ENCODE results near the gene ATXN3. TPM values are rescaled to one million over a fixed set of nuclear protein-coding genes. Genes with fewer than 3 reads are reported as not detected.

The ATXN3 gene
- total and polyA plus RNA-seq, 8 donors, result 8.0 to 34.0 (median 13.0) TPM

Other genes with a start within 250 kb of the ATXN3 start
- 100 to 1,000 TPM in 5 of 6 donors, 10 to 100 TPM in 1; 96.5 to 215 (median 119) TPM for gene TC2N, start 239.0 kb downstream of the ATXN3 start, total RNA-seq
- 10 to 100 TPM; 23.9 to 45.4 TPM for gene TC2N, start 239.0 kb downstream of the ATXN3 start, polyA plus RNA-seq
- gene FBLN5, start 158.9 kb downstream of the ATXN3 start, total RNA-seq, result 10 to 100 TPM; 11.5 to 34.3 (median 23.3) TPM
- gene FBLN5, start 158.9 kb downstream of the ATXN3 start, polyA plus RNA-seq, result 10 to 100 TPM; 21.4 to 22.5 TPM
- gene TRIP11, start 66.5 kb downstream of the ATXN3 start, total RNA-seq, result 10 to 100 TPM; 36.1 to 58.7 (median 47.1) TPM
- gene TRIP11, start 66.5 kb downstream of the ATXN3 start, polyA plus RNA-seq, result 1 to 10 TPM; 4.2 to 6.9 TPM
- 10 to 100 TPM; 26.1 to 53.6 (median 41.8) TPM for gene NDUFB1, start 15.1 kb upstream of the ATXN3 start, total RNA-seq
- gene NDUFB1, start 15.1 kb upstream of the ATXN3 start, polyA plus RNA-seq, result 100 to 1,000 TPM; 405 to 447 TPM
- 10 to 100 TPM; 13.6 to 30.0 (median 25.8) TPM for gene CPSF2, start 15.4 kb upstream of the ATXN3 start, total RNA-seq
- gene CPSF2, start 15.4 kb upstream of the ATXN3 start, polyA plus RNA-seq, result 1 to 10 TPM; 3.8 to 5.6 TPM
- gene SLC24A4, start 216.6 kb upstream of the ATXN3 start, total RNA-seq, result under 1 TPM; 0.04 to 0.14 (median 0.06) TPM
- gene SLC24A4, start 216.6 kb upstream of the ATXN3 start, polyA plus RNA-seq, result under 1 TPM; 0.07 to 0.08 TPM

Measured in pancreas (tissue), 8 donors.